ENCODE measurements around the gene PHPT1.
"Not testable (repeated sequence)": the region's sequence is repeated elsewhere in the genome, so short reads cannot be mapped to it uniquely, and the experiment has no call there.

DNA sequence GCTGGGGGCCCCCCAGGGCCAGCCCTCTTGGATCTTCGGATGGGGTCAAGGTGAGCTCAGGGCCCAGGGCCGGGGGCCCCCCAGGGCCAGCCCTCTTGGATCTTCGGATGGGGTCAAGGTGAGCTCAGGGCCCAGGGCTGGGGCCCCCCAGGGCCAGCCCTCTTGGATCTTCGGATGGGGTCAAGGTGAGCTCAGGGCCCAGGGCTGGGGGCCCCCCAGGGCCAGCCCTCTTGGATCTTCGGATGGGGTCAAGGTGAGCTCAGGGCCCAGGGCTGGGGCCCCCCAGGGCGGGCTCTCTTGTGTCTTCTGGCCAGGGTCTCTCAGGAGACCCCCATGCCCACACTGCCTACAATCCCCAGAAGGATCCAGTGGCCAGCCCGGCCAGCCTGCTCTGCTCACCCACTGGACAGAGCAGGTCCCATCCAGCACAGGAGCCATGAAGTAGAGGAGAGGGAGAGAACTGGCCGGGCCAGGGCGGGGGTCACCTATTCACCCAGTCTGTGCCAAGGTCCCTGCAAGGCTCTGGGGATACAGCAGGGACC lies 46.1 kb upstream of the PHPT1 start:
- TF ChIP-seq, protein P1, sequence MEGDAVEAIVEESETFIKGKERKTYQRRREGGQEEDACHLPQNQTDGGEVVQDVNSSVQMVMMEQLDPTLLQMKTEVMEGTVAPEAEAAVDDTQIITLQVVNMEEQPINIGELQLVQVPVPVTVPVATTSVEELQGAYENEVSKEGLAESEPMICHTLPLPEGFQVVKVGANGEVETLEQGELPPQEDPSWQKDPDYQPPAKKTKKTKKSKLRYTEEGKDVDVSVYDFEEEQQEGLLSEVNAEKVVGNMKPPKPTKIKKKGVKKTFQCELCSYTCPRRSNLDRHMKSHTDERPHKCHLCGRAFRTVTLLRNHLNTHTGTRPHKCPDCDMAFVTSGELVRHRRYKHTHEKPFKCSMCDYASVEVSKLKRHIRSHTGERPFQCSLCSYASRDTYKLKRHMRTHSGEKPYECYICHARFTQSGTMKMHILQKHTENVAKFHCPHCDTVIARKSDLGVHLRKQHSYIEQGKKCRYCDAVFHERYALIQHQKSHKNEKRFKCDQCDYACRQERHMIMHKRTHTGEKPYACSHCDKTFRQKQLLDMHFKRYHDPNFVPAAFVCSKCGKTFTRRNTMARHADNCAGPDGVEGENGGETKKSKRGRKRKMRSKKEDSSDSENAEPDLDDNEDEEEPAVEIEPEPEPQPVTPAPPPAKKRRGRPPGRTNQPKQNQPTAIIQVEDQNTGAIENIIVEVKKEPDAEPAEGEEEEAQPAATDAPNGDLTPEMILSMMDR (IDR thresholded peaks at IDR 0.05; ENCODE audit: low read depth, low read length, missing input control): not testable (repeated sequence)
- TF ChIP-seq GABPA (IDR thresholded peaks at IDR 0.05 in 1 of 2, conservative IDR thresholded peaks at IDR 0.05 in 1 of 2); SP1 (IDR thresholded peaks at IDR 0.05): not testable (repeated sequence)
- TF ChIP-seq, protein P2, sequence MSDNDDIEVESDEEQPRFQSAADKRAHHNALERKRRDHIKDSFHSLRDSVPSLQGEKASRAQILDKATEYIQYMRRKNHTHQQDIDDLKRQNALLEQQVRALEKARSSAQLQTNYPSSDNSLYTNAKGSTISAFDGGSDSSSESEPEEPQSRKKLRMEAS (IDR thresholded peaks at IDR 0.05): not testable (repeated sequence)
- TF ChIP-seq, protein P3, sequence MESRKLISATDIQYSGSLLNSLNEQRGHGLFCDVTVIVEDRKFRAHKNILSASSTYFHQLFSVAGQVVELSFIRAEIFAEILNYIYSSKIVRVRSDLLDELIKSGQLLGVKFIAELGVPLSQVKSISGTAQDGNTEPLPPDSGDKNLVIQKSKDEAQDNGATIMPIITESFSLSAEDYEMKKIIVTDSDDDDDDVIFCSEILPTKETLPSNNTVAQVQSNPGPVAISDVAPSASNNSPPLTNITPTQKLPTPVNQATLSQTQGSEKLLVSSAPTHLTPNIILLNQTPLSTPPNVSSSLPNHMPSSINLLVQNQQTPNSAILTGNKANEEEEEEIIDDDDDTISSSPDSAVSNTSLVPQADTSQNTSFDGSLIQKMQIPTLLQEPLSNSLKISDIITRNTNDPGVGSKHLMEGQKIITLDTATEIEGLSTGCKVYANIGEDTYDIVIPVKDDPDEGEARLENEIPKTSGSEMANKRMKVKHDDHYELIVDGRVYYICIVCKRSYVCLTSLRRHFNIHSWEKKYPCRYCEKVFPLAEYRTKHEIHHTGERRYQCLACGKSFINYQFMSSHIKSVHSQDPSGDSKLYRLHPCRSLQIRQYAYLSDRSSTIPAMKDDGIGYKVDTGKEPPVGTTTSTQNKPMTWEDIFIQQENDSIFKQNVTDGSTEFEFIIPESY (IDR thresholded peaks at IDR 0.05): not testable (repeated sequence)
